IMR-90 (cell line): ENCODE measurements around the gene PAPPA. TPM values are rescaled to one million over a fixed set of nuclear protein-coding genes. Genes with fewer than 3 reads are reported as not detected.

Experiments used
- ATAC-seq: fragments of 200-7000 bp; cut with Tn5 transposase; 2 replicates; pipeline ENCODE4 v1.9.1; 2020; ENCODE audit warnings: low read depth, mild to moderate bottlenecking, moderate library complexity
- BruUV-seq: library from RNA; stranded (reverse); fragments of 400-500 nt; replicated peaks from 2 replicates; lab custom pipeline; 2021; lab: Mats Ljungman, UMichigan
- CTCF ChIA-PET: fragments of 300-600 bp; formaldehyde crosslinking; extraction: SDS; loops from one replicate; lab custom pipeline; 2021; ENCODE audit warnings: antibody characterized with exemption; lab: Yijun Ruan, JAX
- POLR2A ChIA-PET: fragments of 300-600 bp; sonication (Branson Sonifier 250); formaldehyde crosslinking; loops from one replicate; lab custom pipeline; 2022; ENCODE audit warnings: antibody characterized with exemption; ENCODE audit not compliant: unreplicated experiment; lab: Charles Lee
- DNase-seq: peaks from one replicate; pipeline ENCODE4 v3.0.0; 2013
- H2AFZ ChIP-seq: replicated peaks from 2 replicates; pipeline ENCODE3; 2013; ENCODE audit warnings: low read length, mild to moderate bottlenecking; ENCODE audit not compliant: poor library complexity
- H2AK5ac ChIP-seq: 2 replicates; pipeline ENCODE4 v1.6.1; 2013; ENCODE audit warnings: low read depth, low read length, inconsistent platforms
- H2AK9ac ChIP-seq: replicated peaks from 2 replicates; pipeline ENCODE3; 2013; ENCODE audit warnings: mild to moderate bottlenecking, low read depth, low read length, moderate library complexity; ENCODE audit not compliant: poor library complexity
- H2BK120ac ChIP-seq: 2 replicates; pipeline ENCODE4 v1.6.1; 2013; ENCODE audit warnings: low read depth, low read length, inconsistent platforms
- H2BK15ac ChIP-seq: 3 replicates; pipeline ENCODE4 v1.6.1; 2013; ENCODE audit warnings: low read depth, low read length, inconsistent platforms
- H2BK20ac ChIP-seq: 2 replicates; pipeline ENCODE4 v1.6.1; 2013; ENCODE audit warnings: low read depth, mild to moderate bottlenecking, inconsistent platforms, low read length, moderate library complexity
- H2BK5ac ChIP-seq: 2 replicates; pipeline ENCODE4 v1.6.1; 2013; ENCODE audit warnings: mild to moderate bottlenecking, low read depth, low read length, inconsistent platforms; ENCODE audit not compliant: poor library complexity, severe bottlenecking
- H3K14ac ChIP-seq: replicated peaks from 2 replicates; pipeline ENCODE4 v1.6.1; 2013; ENCODE audit warnings: low read depth, low read length, inconsistent platforms
- H3K18ac ChIP-seq: 2 replicates; pipeline ENCODE4 v1.6.1; 2013; ENCODE audit warnings: low read depth, low read length, control low read depth
- H3K23ac ChIP-seq: 2 replicates; pipeline ENCODE4 v1.6.1; 2013; ENCODE audit warnings: low read depth, low read length, inconsistent platforms
- H3K27ac ChIP-seq: 2 replicates; pipeline ENCODE4 v1.5.1; 2013; ENCODE audit warnings: mild to moderate bottlenecking, control low read depth, low read length; ENCODE audit not compliant: insufficient read depth
- H3K27me3 ChIP-seq: 2 replicates; pipeline ENCODE4 v1.6.1; 2013; ENCODE audit warnings: low read length; ENCODE audit not compliant: control insufficient read depth, insufficient read depth
- H3K36me3 ChIP-seq: 2 replicates; pipeline ENCODE4 v1.6.1; 2013; ENCODE audit warnings: low read length, mixed read lengths; ENCODE audit not compliant: control insufficient read depth, insufficient read depth
- H3K4ac ChIP-seq: 2 replicates; pipeline ENCODE4 v1.6.1; 2013; ENCODE audit warnings: low read depth, low read length, inconsistent platforms
- H3K4me1 ChIP-seq: 2 replicates; pipeline ENCODE4 v1.6.1; 2013; ENCODE audit warnings: low read length, mixed read lengths; ENCODE audit not compliant: control insufficient read depth, insufficient read depth
- H3K4me2 ChIP-seq: 2 replicates; pipeline ENCODE4 v1.6.1; 2013; ENCODE audit warnings: low read depth, mild to moderate bottlenecking, control low read depth, low read length, moderate library complexity
- H3K4me3 ChIP-seq: 2 replicates; pipeline ENCODE4 v1.5.1; 2013; ENCODE audit warnings: low read depth, mild to moderate bottlenecking, control low read depth, low read length, moderate library complexity; ENCODE audit not compliant: insufficient read depth
- H3K56ac ChIP-seq: 2 replicates; pipeline ENCODE4 v1.6.1; 2013; ENCODE audit warnings: low read length, inconsistent platforms; ENCODE audit not compliant: insufficient read depth; ENCODE audit errors: extremely low read depth
- H3K79me1 ChIP-seq, 2 experiments: 2 replicates each; pipeline ENCODE4 v1.6.1; 2013; ENCODE audit warnings: low read length in 2 of 2, inconsistent platforms in 1 of 2, low read depth in 1 of 2
- H3K9ac ChIP-seq: 2 replicates; pipeline ENCODE4 v1.6.1; 2013; ENCODE audit warnings: low read depth, low read length, control low read depth
- H3K9me1 ChIP-seq: 2 replicates; pipeline ENCODE4 v1.6.1; 2013; ENCODE audit warnings: low read length, inconsistent platforms; ENCODE audit not compliant: insufficient read depth
- H3K9me3 ChIP-seq: 2 replicates; pipeline ENCODE4 v1.6.1; 2013; ENCODE audit warnings: low read length; ENCODE audit not compliant: control insufficient read depth, insufficient read depth
- H4K20me1 ChIP-seq: 2 replicates; pipeline ENCODE4 v1.6.1; 2013; ENCODE audit warnings: low read length, inconsistent platforms; ENCODE audit not compliant: insufficient read depth
- H4K5ac ChIP-seq: 2 replicates; pipeline ENCODE4 v1.6.1; 2013; ENCODE audit warnings: mild to moderate bottlenecking, low read depth, low read length, control low read depth
- H4K8ac ChIP-seq, 2 experiments: 2 replicates each; pipeline ENCODE4 v1.6.1; 2013; ENCODE audit warnings: low read depth in 2 of 2, low read length in 2 of 2, control low read depth in 1 of 2, inconsistent platforms in 1 of 2
- H4K91ac ChIP-seq: 2 replicates; pipeline ENCODE4 v1.6.1; 2013; ENCODE audit warnings: low read depth, low read length, inconsistent platforms; ENCODE audit not compliant: insufficient read depth
- BHLHE40 ChIP-seq: fragments of 150-350 bp; IDR thresholded peaks from 2 replicates; pipeline ENCODE4 v1.6.1; 2016; ENCODE audit warnings: mild to moderate bottlenecking, low read depth, low read length
- CEBPB ChIP-seq: IDR thresholded peaks from 2 replicates; pipeline ENCODE4 v1.6.1; 2012; ENCODE audit warnings: low read depth, low read length, improper control_type of control experiment
- CHD1 ChIP-seq: IDR thresholded peaks from 2 replicates; pipeline ENCODE4 v1.6.1; 2012; ENCODE audit warnings: low read depth, low read length, improper control_type of control experiment
- CTCF ChIP-seq: conservative IDR thresholded peaks from 2 replicates; pipeline ENCODE4 v1.5.1; 2012; ENCODE audit warnings: mild to moderate bottlenecking, low read depth, low read length, improper control_type of control experiment
- ELK1 ChIP-seq: fragments of 150-350 bp; IDR thresholded peaks from 2 replicates; pipeline ENCODE4 v1.6.1; 2016; ENCODE audit warnings: low read depth, mild to moderate bottlenecking, low read length, moderate library complexity, borderline replicate concordance
- FOS ChIP-seq: fragments of 150-350 bp; IDR thresholded peaks from 2 replicates; pipeline ENCODE4 v1.6.1; 2016; ENCODE audit warnings: low read depth, low read length
- MAZ ChIP-seq: IDR thresholded peaks from 2 replicates; pipeline ENCODE4 v1.6.1; 2012; ENCODE audit warnings: low read depth, mild to moderate bottlenecking, low read length, improper control_type of control experiment, moderate library complexity, borderline replicate concordance
- MXI1 ChIP-seq: IDR thresholded peaks from 2 replicates; pipeline ENCODE4 v1.6.1; 2012; ENCODE audit warnings: low read depth, mild to moderate bottlenecking, low read length, moderate library complexity, borderline replicate concordance
- NFE2L2 ChIP-seq: fragments of 150-350 bp; IDR thresholded peaks from 2 replicates; pipeline ENCODE4 v1.6.1; 2016; ENCODE audit warnings: low read depth, mild to moderate bottlenecking, low read length
- POLR2A ChIP-seq: IDR thresholded peaks from 2 replicates; pipeline ENCODE4 v1.6.1; 2012; ENCODE audit warnings: mild to moderate bottlenecking, low read depth, low read length
- RAD21 ChIP-seq: IDR thresholded peaks from 2 replicates; pipeline ENCODE4 v1.6.1; 2012; ENCODE audit warnings: low read length, improper control_type of control experiment
- RCOR1 ChIP-seq: IDR thresholded peaks from 2 replicates; pipeline ENCODE4 v1.6.1; 2012; ENCODE audit warnings: mild to moderate bottlenecking, low read length, improper control_type of control experiment; ENCODE audit not compliant: insufficient replicate concordance
- SMC3 ChIP-seq: fragments of 150-350 bp; IDR thresholded peaks from 2 replicates; pipeline ENCODE4 v1.6.1; 2016; ENCODE audit warnings: low read depth, mild to moderate bottlenecking, antibody characterized with exemption, low read length, moderate library complexity
- USF2 ChIP-seq: fragments of 150-350 bp; IDR thresholded peaks from 2 replicates; pipeline ENCODE4 v1.6.1; 2017; ENCODE audit warnings: mild to moderate bottlenecking, antibody characterized with exemption, low read length, low read depth
- WGBS, 2 experiments: methylation state at CpG; one replicate each; pipeline versions ENCODE4 v1.1.5 to v1.1.7; 2013; ENCODE audit warnings: missing lambda C conversion rate in 2 of 2; ENCODE audit not compliant: insufficient read length in 1 of 2; ENCODE audit errors: extremely low coverage in 2 of 2; 5-methylcytosine and 5-hydroxymethylcytosine counted together
- dilution Hi-C: fragments of 300-500 bp; cut with HindIII; formaldehyde crosslinking; loops from one replicate; pipeline ENCODE4 v1.14.3; 2018; ENCODE audit warnings: low sequenced_read_pairs; ENCODE audit not compliant: unreplicated experiment
- in situ Hi-C: fragments of 300-500 bp; cut with MboI; formaldehyde crosslinking; loops from 3 replicates; pipeline ENCODE4 v1.14.3; 2019; ENCODE audit warnings: low sequenced_read_pairs, inconsistent platforms, mixed read lengths
- intact Hi-C: fragments of 100-400 bp; cut with micrococcal nuclease; formaldehyde crosslinking; loops from 2 replicates; pipeline ENCODE4 v1.10.0; 2022
- polyA plus RNA-seq, 3 experiments: library from polyadenylated mRNA; depleted of rRNA; stranded (reverse); fragments of >200 nt; gene quantifications; 2 replicates each; pipeline ENCODE4 v1.2.3, GENCODE V29; 2012; ENCODE audit warnings: low replicate concordance in 1 of 3
- total RNA-seq: library from RNA; depleted of rRNA; stranded (reverse); fragments of >200 nt; gene quantifications from 2 replicates; pipeline ENCODE4 v1.2.3, GENCODE V29; 2012

The PAPPA gene
- total and polyA plus RNA-seq, 2 of the 4 experiments (the other 2 are of a cell fraction) = 8.3 to 12.4 TPM

- no peak overlapping the region for H3K4me2 ChIP-seq
- dilution Hi-C loops = no loop called here
- in situ Hi-C loops = no loop called here
- H3K4me1 ChIP-seq = peaks cover 4% of the 10 kb centered on the region
- H4K20me1 ChIP-seq = no peaks in the 10 kb centered on the region; the same call in 1 of the 2 replicates
- no peak overlapping the region for H4K91ac ChIP-seq
- no peaks in the 10 kb centered on the region for H3K9me1 ChIP-seq
- H3K18ac ChIP-seq = no peak overlapping the region
- BruUV-seq = no TSS peak
- no peak overlapping the region for H2BK20ac ChIP-seq
- H3K9ac ChIP-seq = no peak overlapping the region
- ChIA-PET POLR2A (no interaction called here), CTCF (no interaction called here)
- H3K79me1 ChIP-seq = peaks cover 0 to 3% of the 10 kb centered on the region in 2 experiments; a peak in 1 of 4 replicates
- H2AK5ac ChIP-seq = no peak overlapping the region
- H4K5ac ChIP-seq = no peak overlapping the region
- H3K9me3 ChIP-seq = no peaks in the 10 kb centered on the region
- H2AK9ac ChIP-seq = no peak overlapping the region
- H3K4ac ChIP-seq = no peak overlapping the region
- H3K27ac ChIP-seq = no peak overlapping the region
- peaks cover 29% of the 10 kb centered on the region for H3K36me3 ChIP-seq
- no peak for ATAC-seq
- no peak overlapping the region for H2BK15ac ChIP-seq
- intact Hi-C loops = no loop called here
- no CpG with 5 or more reads among the region's 1 CpG for WGBS, 2 experiments
- H3K27me3 ChIP-seq = no peaks in the 10 kb centered on the region
- no peak for DNase-seq
- no peak overlapping the region for H3K14ac ChIP-seq
- no peak overlapping the region for H4K8ac ChIP-seq
- no peak overlapping the region for H3K23ac ChIP-seq
- no peak overlapping the region for H2AFZ ChIP-seq
- H3K4me3 ChIP-seq = no peak overlapping the region
- H2BK5ac ChIP-seq = no peak overlapping the region
- no peak overlapping the region for H2BK120ac ChIP-seq
- TF ChIP-seq MXI1 (no peak), BHLHE40 (no peak), CTCF (no peak), CHD1 (no peak), POLR2A (no peak), MAZ (no peak), RCOR1 (no peak), USF2 (no peak), ELK1 (no peak), RAD21 (no peak), FOS (no peak), SMC3 (no peak), NFE2L2 (no peak), CEBPB (no peak)
- no peak overlapping the region for H3K56ac ChIP-seq
Measured at GRCh38 chr9:116243708-116244107, 90.1 kb downstream of the PAPPA start.
